Measurements from ENCODE around the gene NEDD4L. TPM values are rescaled to one million over a fixed set of nuclear protein-coding genes. Genes with fewer than 3 reads are reported as not detected.

Gene NEDD4L
- total and polyA plus RNA-seq, 2 experiments from 2014 or later, result 36.2 to 72.3 TPM

DNA sequence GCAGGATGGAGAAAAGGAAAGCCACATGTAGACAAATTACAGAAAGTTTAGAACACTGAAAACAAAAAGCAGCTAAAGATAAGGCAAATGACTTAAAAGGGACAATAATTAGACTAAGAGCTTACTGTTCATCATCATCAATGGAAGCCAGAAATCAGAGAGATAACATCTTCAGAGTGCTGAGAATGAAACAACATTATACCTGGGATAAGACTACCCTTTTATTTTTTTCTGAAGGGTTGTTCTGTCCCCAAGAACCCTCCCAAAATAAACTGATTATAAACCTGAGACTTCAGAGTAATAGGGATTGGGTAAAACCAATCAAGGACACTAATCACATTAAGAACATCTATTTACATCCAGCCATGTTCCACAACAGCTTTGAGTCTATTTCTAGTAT is 6.9 kb upstream of the NEDD4L start:
- Histone ChIP-seq H3K27me3 (ENCODE audit: insufficient read depth) (no peaks in the 10 kb centered on the region), H3K4me3 (no peak overlapping the region), H4K20me1 (replicated peaks; ENCODE audit: insufficient read depth) (no peaks in the 10 kb centered on the region), H3K4me1 (ENCODE audit: insufficient read depth) (no peaks in the 10 kb centered on the region), H3K9me2 (ENCODE audit: insufficient read depth) (no peaks in the 10 kb centered on the region), H3K36me3 (ENCODE audit: insufficient read depth) (no peaks in the 10 kb centered on the region), H3K79me2 (replicated peaks; ENCODE audit: insufficient read depth) (no peaks in the 10 kb centered on the region), H3K27ac (ENCODE audit: low read depth) (no peak overlapping the region), H3K4me2 (no peak overlapping the region), H2AFZ (no peak overlapping the region), H3F3A (replicated peaks; ENCODE audit: low read depth) (no peaks in the 10 kb centered on the region)
- no peak overlapping the region for H3K27ac Mint-ChIP-seq
- no peaks in the 10 kb centered on the region for H3K36me3 Mint-ChIP-seq (ENCODE audit: low read depth)
- no peak for ATAC-seq
- TF ChIP-seq EZH2phosphoT487 (IDR thresholded peaks at IDR 0.05; ENCODE audit: unreplicated experiment) (no peak), STAT1 (IDR thresholded peaks at IDR 0.05; ENCODE audit: unreplicated experiment) (no peak), JUNB (IDR thresholded peaks at IDR 0.05; ENCODE audit: unreplicated experiment) (no peak), ZNF114 (CRISPR knock-in tag; IDR thresholded peaks at IDR 0.05) (no peak), ZNF331 (CRISPR knock-in tag; IDR thresholded peaks at IDR 0.05; ENCODE audit: low read depth) (no peak), POLR2AphosphoS5 (IDR thresholded peaks at IDR 0.05; ENCODE audit: low read depth) (no peak), NANOG (IDR thresholded peaks at IDR 0.05; ENCODE audit: borderline replicate concordance) (no peak), CREB1 (CRISPR knock-in tag; IDR thresholded peaks at IDR 0.05; ENCODE audit: low read depth) (no peak), EZH2 (IDR thresholded peaks at IDR 0.05; ENCODE audit: low read depth, unreplicated experiment) (no peak)
- TF ChIP-seq, protein P1, sequence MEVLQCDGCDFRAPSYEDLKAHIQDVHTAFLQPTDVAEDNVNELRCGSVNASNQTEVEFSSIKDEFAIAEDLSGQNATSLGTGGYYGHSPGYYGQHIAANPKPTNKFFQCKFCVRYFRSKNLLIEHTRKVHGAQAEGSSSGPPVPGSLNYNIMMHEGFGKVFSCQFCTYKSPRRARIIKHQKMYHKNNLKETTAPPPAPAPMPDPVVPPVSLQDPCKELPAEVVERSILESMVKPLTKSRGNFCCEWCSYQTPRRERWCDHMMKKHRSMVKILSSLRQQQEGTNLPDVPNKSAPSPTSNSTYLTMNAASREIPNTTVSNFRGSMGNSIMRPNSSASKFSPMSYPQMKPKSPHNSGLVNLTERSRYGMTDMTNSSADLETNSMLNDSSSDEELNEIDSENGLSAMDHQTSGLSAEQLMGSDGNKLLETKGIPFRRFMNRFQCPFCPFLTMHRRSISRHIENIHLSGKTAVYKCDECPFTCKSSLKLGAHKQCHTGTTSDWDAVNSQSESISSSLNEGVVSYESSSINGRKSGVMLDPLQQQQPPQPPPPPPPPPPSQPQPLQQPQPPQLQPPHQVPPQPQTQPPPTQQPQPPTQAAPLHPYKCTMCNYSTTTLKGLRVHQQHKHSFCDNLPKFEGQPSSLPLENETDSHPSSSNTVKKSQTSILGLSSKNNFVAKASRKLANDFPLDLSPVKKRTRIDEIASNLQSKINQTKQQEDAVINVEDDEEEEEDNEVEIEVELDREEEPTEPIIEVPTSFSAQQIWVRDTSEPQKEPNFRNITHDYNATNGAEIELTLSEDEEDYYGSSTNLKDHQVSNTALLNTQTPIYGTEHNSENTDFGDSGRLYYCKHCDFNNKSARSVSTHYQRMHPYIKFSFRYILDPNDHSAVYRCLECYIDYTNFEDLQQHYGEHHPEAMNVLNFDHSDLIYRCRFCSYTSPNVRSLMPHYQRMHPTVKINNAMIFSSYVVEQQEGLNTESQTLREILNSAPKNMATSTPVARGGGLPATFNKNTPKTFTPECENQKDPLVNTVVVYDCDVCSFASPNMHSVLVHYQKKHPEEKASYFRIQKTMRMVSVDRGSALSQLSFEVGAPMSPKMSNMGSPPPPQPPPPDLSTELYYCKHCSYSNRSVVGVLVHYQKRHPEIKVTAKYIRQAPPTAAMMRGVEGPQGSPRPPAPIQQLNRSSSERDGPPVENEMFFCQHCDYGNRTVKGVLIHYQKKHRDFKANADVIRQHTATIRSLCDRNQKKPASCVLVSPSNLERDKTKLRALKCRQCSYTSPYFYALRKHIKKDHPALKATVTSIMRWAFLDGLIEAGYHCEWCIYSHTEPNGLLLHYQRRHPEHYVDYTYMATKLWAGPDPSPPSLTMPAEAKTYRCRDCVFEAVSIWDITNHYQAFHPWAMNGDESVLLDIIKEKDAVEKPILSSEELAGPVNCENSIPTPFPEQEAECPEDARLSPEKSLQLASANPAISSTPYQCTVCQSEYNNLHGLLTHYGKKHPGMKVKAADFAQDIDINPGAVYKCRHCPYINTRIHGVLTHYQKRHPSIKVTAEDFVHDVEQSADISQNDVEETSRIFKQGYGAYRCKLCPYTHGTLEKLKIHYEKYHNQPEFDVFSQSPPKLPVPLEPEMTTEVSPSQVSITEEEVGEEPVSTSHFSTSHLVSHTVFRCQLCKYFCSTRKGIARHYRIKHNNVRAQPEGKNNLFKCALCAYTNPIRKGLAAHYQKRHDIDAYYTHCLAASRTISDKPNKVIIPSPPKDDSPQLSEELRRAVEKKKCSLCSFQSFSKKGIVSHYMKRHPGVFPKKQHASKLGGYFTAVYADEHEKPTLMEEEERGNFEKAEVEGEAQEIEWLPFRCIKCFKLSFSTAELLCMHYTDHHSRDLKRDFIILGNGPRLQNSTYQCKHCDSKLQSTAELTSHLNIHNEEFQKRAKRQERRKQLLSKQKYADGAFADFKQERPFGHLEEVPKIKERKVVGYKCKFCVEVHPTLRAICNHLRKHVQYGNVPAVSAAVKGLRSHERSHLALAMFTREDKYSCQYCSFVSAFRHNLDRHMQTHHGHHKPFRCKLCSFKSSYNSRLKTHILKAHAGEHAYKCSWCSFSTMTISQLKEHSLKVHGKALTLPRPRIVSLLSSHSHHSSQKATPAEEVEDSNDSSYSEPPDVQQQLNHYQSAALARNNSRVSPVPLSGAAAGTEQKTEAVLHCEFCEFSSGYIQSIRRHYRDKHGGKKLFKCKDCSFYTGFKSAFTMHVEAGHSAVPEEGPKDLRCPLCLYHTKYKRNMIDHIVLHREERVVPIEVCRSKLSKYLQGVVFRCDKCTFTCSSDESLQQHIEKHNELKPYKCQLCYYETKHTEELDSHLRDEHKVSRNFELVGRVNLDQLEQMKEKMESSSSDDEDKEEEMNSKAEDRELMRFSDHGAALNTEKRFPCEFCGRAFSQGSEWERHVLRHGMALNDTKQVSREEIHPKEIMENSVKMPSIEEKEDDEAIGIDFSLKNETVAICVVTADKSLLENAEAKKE (CRISPR knock-in tag; IDR thresholded peaks at IDR 0.05), result no peak
- TF ChIP-seq, protein P2, sequence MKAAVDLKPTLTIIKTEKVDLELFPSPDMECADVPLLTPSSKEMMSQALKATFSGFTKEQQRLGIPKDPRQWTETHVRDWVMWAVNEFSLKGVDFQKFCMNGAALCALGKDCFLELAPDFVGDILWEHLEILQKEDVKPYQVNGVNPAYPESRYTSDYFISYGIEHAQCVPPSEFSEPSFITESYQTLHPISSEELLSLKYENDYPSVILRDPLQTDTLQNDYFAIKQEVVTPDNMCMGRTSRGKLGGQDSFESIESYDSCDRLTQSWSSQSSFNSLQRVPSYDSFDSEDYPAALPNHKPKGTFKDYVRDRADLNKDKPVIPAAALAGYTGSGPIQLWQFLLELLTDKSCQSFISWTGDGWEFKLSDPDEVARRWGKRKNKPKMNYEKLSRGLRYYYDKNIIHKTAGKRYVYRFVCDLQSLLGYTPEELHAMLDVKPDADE (IDR thresholded peaks at IDR 0.05), result no peak
- peaks cover 2% of the 10 kb centered on the region for H3K27me3 Mint-ChIP-seq (ENCODE audit: insufficient read depth, low read depth, poor library complexity)
- H3K4me1 Mint-ChIP-seq, result no peaks in the 10 kb centered on the region
- no peak overlapping the region for H3K4me3 Mint-ChIP-seq
- H3K9me3 Mint-ChIP-seq, result no peaks in the 10 kb centered on the region
- no peak for DNase-seq (ENCODE audit: low spot score)
